SU-DHL-6 (cell line): ENCODE measurements around the gene MCF2L2.

ENCODE experiments used
- H2AFZ ChIP-seq: fragments of 200-600 bp; sonication (generic); 2 replicates; pipeline ENCODE4 v1.6.1; 2014; ENCODE audit warnings: low read depth, mild to moderate bottlenecking, moderate library complexity, mixed read lengths, antibody characterized with exemption, low read length; ENCODE audit not compliant: severe bottlenecking
- H3F3A ChIP-seq: fragments of 200-600 bp; shearing (Covaris generic); 2 replicates; pipeline ENCODE4 v1.6.0; 2016; ENCODE audit warnings: antibody characterized with exemption, mild to moderate bottlenecking; ENCODE audit not compliant: insufficient read depth
- H3K27ac ChIP-seq: fragments of 200-600 bp; sonication (generic); 2 replicates; pipeline ENCODE4 v1.5.1; 2016; ENCODE audit warnings: low read depth, mild to moderate bottlenecking, low read length, moderate library complexity, mixed read lengths
- H3K27me3 ChIP-seq: fragments of 200-600 bp; sonication (generic), shearing (Covaris generic); 2 replicates; pipeline ENCODE4 v1.6.0; 2014; ENCODE audit warnings: mild to moderate bottlenecking, low read length
- H3K36me3 ChIP-seq: fragments of 200-600 bp; sonication (generic); 2 replicates; pipeline ENCODE4 v1.6.1; 2014; ENCODE audit warnings: mild to moderate bottlenecking, low read length, mixed read lengths
- H3K4me2 ChIP-seq: fragments of 300-600, 200-600 bp; shearing (Covaris generic), sonication (generic); 2 replicates; pipeline ENCODE4 v1.6.0; 2014; ENCODE audit warnings: low read length, low read depth, mild to moderate bottlenecking; ENCODE audit not compliant: poor library complexity, severe bottlenecking
- H3K4me3 ChIP-seq: fragments of 200-600 bp; sonication (generic); 2 replicates; pipeline ENCODE4 v1.5.1; 2014; ENCODE audit warnings: antibody characterized with exemption, low read length, mild to moderate bottlenecking, mixed read lengths; ENCODE audit not compliant: insufficient read depth, poor library complexity, severe bottlenecking
- H3K79me2 ChIP-seq: fragments of 200-600 bp; sonication (generic); 2 replicates; pipeline ENCODE4 v1.6.1; 2014; ENCODE audit warnings: mild to moderate bottlenecking, low read length, moderate library complexity; ENCODE audit not compliant: insufficient read depth
- H3K9ac ChIP-seq: fragments of 200-600 bp; sonication (generic); 2 replicates; pipeline ENCODE4 v1.7.0; 2014; ENCODE audit warnings: mild to moderate bottlenecking, low read length
- H3K9me2 ChIP-seq: fragments of 200-600 bp; sonication (generic); replicated peaks from 2 replicates; pipeline ENCODE4 v1.6.1; 2014; ENCODE audit warnings: low read length; ENCODE audit not compliant: insufficient read depth
- H3K9me3 ChIP-seq: fragments of 200-600 bp; sonication (generic); 2 replicates; pipeline ENCODE4 v1.6.1; 2014; ENCODE audit warnings: low read length, mixed read lengths; ENCODE audit not compliant: insufficient read depth
- H4K20me1 ChIP-seq: fragments of 200-600 bp; sonication (generic); 2 replicates; pipeline ENCODE4 v1.6.1; 2014; ENCODE audit warnings: low read depth, mild to moderate bottlenecking, antibody characterized with exemption, low read length, moderate library complexity, mixed read lengths
- CTCF ChIP-seq: fragments of 200-600 bp; sonication (generic); IDR thresholded peaks from one replicate; pipeline ENCODE4 v1.5.1; 2017; ENCODE audit warnings: antibody characterized with exemption, mild to moderate bottlenecking, low read length, moderate library complexity; ENCODE audit not compliant: insufficient read depth, poor library complexity, severe bottlenecking
- EZH2phosphoT487 ChIP-seq: fragments of 200-600 bp; sonication (generic), shearing (Covaris generic); conservative IDR thresholded peaks from 2 replicates; pipeline ENCODE4 v1.6.1; 2018; ENCODE audit warnings: mild to moderate bottlenecking, antibody characterized with exemption, low read length, moderate library complexity, mixed read lengths

MCF2L2 gene

DNA sequence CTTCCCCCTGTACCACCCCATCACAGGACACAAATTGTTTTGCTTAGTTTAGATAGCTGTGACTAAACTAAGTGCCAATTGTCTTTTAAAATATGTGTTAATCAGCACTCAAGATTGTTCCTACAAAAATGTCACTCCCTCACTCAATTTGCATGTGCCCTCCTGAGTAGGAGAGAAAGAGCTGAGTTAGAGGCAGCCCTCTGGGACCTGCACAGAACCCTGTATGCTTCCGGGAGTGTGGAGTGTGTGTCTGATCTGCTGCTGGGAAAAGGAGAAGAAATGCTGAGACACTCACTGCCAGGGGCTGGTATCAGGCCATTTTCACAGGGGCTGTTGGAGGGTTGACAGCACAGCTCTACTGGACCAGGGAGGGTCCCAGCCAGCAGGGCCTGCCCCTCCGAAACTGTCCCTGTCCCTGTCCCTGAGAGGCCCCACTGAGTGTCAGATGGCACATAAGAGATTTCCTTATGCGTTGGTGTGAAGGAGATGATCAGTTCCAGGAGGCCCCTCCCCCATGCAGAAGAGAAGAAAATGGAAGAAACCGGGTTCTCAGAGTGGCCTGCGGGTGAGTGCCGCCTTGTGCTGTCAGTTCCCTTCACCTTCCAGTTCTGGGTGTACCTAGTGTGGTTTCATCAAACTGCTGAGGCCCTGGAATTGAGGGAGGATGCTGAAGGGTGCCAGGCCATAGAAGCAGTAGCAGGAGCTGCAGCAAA lies 179.3 kb downstream of the MCF2L2 start:
- H3K27ac ChIP-seq, result no peak overlapping the region
- no peaks in the 10 kb centered on the region for H3K9me2 ChIP-seq
- H4K20me1 ChIP-seq, result no peaks in the 10 kb centered on the region
- no peak overlapping the region for H3K9ac ChIP-seq
- TF ChIP-seq EZH2phosphoT487 (no peak), CTCF (no peak)
- H3K4me3 ChIP-seq, result no peak overlapping the region
- no peaks in the 10 kb centered on the region for H3K79me2 ChIP-seq
- H3K27me3 ChIP-seq, result no peaks in the 10 kb centered on the region
- no peaks in the 10 kb centered on the region for H3K9me3 ChIP-seq
- no peaks in the 10 kb centered on the region for H3F3A ChIP-seq
- no peaks in the 10 kb centered on the region for H3K36me3 ChIP-seq
- H3K4me2 ChIP-seq, result no peak overlapping the region
- H2AFZ ChIP-seq, result no peak overlapping the region

- no peaks in the 10 kb centered on the region for H3F3A ChIP-seq
- TF ChIP-seq CTCF, result no peak
- no peak for TF ChIP-seq EZH2phosphoT487
- H3K9ac ChIP-seq, result no peak overlapping the region
- no peaks in the 10 kb centered on the region for H3K36me3 ChIP-seq
- H3K79me2 ChIP-seq, result no peaks in the 10 kb centered on the region
- H3K27ac ChIP-seq, result no peak overlapping the region
- no peaks in the 10 kb centered on the region for H4K20me1 ChIP-seq
- H3K4me2 ChIP-seq, result no peak overlapping the region
- H3K9me2 ChIP-seq, result no peaks in the 10 kb centered on the region
- H2AFZ ChIP-seq, result no peak overlapping the region
- H3K27me3 ChIP-seq, result no peaks in the 10 kb centered on the region
- peaks cover 10% of the 10 kb centered on the region; the same call in 1 of the 2 replicates for H3K9me3 ChIP-seq
- no peak overlapping the region for H3K4me3 ChIP-seq
Measured at GRCh38 chr3:183247011-183247589, 181.3 kb downstream of the MCF2L2 start.

DNA sequence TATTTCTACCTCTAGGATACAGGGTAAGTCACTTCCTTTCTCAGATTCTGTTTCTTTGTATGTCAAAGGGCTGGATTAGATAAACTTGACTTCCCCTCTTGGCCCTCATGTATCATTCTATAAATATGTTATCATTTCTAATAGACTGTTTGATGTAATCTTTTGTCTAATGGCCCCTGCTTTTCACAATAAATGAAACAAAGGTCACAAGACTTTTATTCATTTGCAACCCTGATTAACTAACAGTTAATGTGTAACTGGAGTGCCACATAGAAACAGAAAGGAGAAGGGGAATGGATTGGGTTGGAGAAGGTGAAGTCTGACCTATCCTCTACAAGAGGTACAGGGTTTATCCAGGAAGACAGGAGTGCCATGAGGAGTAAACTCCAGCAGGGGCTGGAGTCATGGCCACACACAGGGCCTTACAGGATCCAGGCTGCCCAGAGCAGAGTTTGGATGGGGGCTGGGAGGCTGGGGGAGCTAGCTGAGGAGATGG lies 183.4 kb downstream of the MCF2L2 start:
- Histone ChIP-seq H3K4me3 (no peak overlapping the region), H3K36me3 (no peaks in the 10 kb centered on the region), H3K9ac (no peak overlapping the region), H2AFZ (no peak overlapping the region), H3K27ac (no peak overlapping the region), H3F3A (no peaks in the 10 kb centered on the region), H3K4me2 (no peak overlapping the region), H3K27me3 (no peaks in the 10 kb centered on the region), H4K20me1 (no peaks in the 10 kb centered on the region), H3K9me2 (no peaks in the 10 kb centered on the region), H3K79me2 (no peaks in the 10 kb centered on the region), H3K9me3 (peaks cover 10% of the 10 kb centered on the region; the same call in 1 of the 2 replicates)
- TF ChIP-seq CTCF (no peak), EZH2phosphoT487 (no peak)
